Gastrocnemius medialis (tissue), 4 donors: ENCODE data around the gene INHA.

Experiments
- POLR2A ChIP-seq, 2 donors: fragments of 450-650 bp; IDR thresholded peaks; one replicate each; pipeline ENCODE4 v1.6.1; 2017; ENCODE audit warnings: antibody characterized with exemption in 2 of 2, mild to moderate bottlenecking in 2 of 2, moderate library complexity in 2 of 2
- TF ChIP-seq, protein P1 (sequence below), 5 experiments: fragments of 450-650 bp in 3 of 5; fragments of 200-600 bp in 2 of 5; sonication (generic) in 2 of 5; IDR thresholded peaks in 4 of 5; conservative IDR thresholded peaks in 1 of 5; 1 replicate in 4 of 5; 2 replicates in 1 of 5; pipeline ENCODE4 v1.5.1; 2016 to 2019; ENCODE audit warnings: antibody characterized with exemption in 5 of 5, mild to moderate bottlenecking in 3 of 5, moderate library complexity in 3 of 5

DNA sequence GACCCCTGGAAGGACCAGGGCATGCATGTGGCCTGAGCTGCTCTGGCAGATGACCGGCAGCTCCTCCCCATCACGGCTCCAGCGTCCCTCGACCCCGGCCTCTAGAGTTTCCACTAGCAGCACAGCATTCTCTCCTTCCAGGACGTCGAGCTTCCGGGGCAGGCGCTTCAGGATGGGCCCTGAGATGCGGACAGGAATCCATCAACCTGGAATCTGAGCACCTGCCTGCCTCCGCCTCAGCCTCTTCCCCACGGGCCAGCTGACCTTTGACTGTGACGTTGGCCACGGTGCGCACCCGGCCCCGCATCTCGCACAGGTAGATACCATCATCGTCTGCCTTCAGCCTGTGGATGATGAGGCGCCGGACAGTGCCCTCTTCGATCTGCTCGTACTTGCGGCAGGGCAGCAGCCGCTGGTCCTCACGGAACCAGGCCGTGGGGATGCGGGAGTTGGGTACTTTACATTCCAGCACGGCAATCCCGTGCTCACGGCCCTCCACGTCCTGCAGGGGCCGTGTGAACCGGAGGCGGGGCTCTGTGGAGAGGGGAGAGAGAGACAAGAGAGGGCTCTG, 4.2 kb upstream of the INHA start:
- TF ChIP-seq, protein P1, sequence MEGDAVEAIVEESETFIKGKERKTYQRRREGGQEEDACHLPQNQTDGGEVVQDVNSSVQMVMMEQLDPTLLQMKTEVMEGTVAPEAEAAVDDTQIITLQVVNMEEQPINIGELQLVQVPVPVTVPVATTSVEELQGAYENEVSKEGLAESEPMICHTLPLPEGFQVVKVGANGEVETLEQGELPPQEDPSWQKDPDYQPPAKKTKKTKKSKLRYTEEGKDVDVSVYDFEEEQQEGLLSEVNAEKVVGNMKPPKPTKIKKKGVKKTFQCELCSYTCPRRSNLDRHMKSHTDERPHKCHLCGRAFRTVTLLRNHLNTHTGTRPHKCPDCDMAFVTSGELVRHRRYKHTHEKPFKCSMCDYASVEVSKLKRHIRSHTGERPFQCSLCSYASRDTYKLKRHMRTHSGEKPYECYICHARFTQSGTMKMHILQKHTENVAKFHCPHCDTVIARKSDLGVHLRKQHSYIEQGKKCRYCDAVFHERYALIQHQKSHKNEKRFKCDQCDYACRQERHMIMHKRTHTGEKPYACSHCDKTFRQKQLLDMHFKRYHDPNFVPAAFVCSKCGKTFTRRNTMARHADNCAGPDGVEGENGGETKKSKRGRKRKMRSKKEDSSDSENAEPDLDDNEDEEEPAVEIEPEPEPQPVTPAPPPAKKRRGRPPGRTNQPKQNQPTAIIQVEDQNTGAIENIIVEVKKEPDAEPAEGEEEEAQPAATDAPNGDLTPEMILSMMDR (IDR thresholded peaks at IDR 0.05 in 4 of 5, conservative IDR thresholded peaks at IDR 0.05 in 1 of 5), result no peak
- no peak for TF ChIP-seq POLR2A (IDR thresholded peaks at IDR 0.05)
